Activated CD8-positive, alpha-beta memory T cell treated with anti-CD3 and anti-CD28 coated beads, Interleukin-2, amount 10 ng/mL, durations not matched to agents 7 days and 5 days (primary cell): ENCODE measurements around the gene PCSK4. TPM values are rescaled to one million over a fixed set of nuclear protein-coding genes. Genes with fewer than 3 reads are reported as not detected.

ENCODE experiments used
- ATAC-seq: fragments of 150-1000 bp; cut with Tn5 transposase; one replicate; pipeline ENCODE4 v1.10.0; 2021; ENCODE audit warnings: moderate library complexity
- CTCF ChIA-PET: fragments of 350-600 bp; sonication (Branson Sonifier 250); formaldehyde crosslinking; loops from one replicate; lab custom pipeline; 2021; ENCODE audit warnings: antibody characterized with exemption; lab: Charles Lee
- DNase-seq: peaks from one replicate; pipeline ENCODE4 v3.0.0-alpha.2; 2020
- H3K27ac Mint-ChIP-seq: one replicate; pipeline ENCODE4 v1.8.0; 2021; ENCODE audit warnings: mild to moderate bottlenecking, mixed read lengths
- H3K27me3 Mint-ChIP-seq: one replicate; pipeline ENCODE4 v1.8.0; 2021; ENCODE audit warnings: mixed read lengths
- H3K36me3 Mint-ChIP-seq: one replicate; pipeline ENCODE4 v1.8.0; 2021; ENCODE audit warnings: mild to moderate bottlenecking, mixed read lengths
- H3K4me1 Mint-ChIP-seq: one replicate; pipeline ENCODE4 v1.8.0; 2021; ENCODE audit warnings: mixed read lengths
- H3K4me3 Mint-ChIP-seq: one replicate; pipeline ENCODE4 v1.8.0; 2021; ENCODE audit warnings: mild to moderate bottlenecking, moderate library complexity, mixed read lengths
- H3K9me3 Mint-ChIP-seq: one replicate; pipeline ENCODE4 v1.8.0; 2022; ENCODE audit warnings: low read depth, mixed read lengths
- total RNA-seq, 2 experiments: library from RNA; stranded (reverse); gene quantifications; one replicate each; pipeline ENCODE4 v1.2.3, GENCODE V29; 2021

The PCSK4 gene
- total RNA-seq, 2 experiments from 2014 or later: 1.5 to 4.4 TPM

- no peak overlapping the region for H3K4me3 Mint-ChIP-seq
- DNase-seq (no peak), ATAC-seq (no peak)
- CTCF ChIA-PET: no interaction called here
- no peaks in the 10 kb centered on the region for H3K9me3 Mint-ChIP-seq
- H3K27me3 Mint-ChIP-seq: peaks cover 9% of the 10 kb centered on the region
- no peaks in the 10 kb centered on the region for H3K36me3 Mint-ChIP-seq
- no peak overlapping the region for H3K27ac Mint-ChIP-seq
- peaks cover 3% of the 10 kb centered on the region for H3K4me1 Mint-ChIP-seq
These were observed 5.9 kb upstream of the PCSK4 start for GRCh38 chr19:1495799-1496713.

GRCh38 chr19:1495051-1495798 is 5.1 kb upstream of the PCSK4 start:
- H3K27ac Mint-ChIP-seq: no peak overlapping the region
- no peak overlapping the region for H3K4me3 Mint-ChIP-seq
- peaks cover 9% of the 10 kb centered on the region for H3K27me3 Mint-ChIP-seq
- no peaks in the 10 kb centered on the region for H3K9me3 Mint-ChIP-seq
- DNase-seq (no peak), ATAC-seq (no peak)
- CTCF ChIA-PET: no interaction called here
- peaks cover 7% of the 10 kb centered on the region for H3K4me1 Mint-ChIP-seq
- no peaks in the 10 kb centered on the region for H3K36me3 Mint-ChIP-seq

- H3K27ac Mint-ChIP-seq: no peak overlapping the region
These were observed 4.1 kb upstream of the PCSK4 start for GRCh38 chr19:1494115-1494815.

GRCh38 chr19:1492474-1493006 is 2.4 kb upstream of the PCSK4 start:
- no peak for DNase-seq
- Mint-ChIP-seq H3K4me3 (no peak overlapping the region), H3K27ac (no peak overlapping the region), H3K9me3 (no peaks in the 10 kb centered on the region), H3K4me1 (peaks cover 13% of the 10 kb centered on the region), H3K27me3 (peaks cover 9% of the 10 kb centered on the region), H3K36me3 (no peaks in the 10 kb centered on the region)
- CTCF ChIA-PET: interaction anchor here (1.7 kb wide), 1 partner anchor 38 kb away, joined by 4 read pairs; no protein-coding TSS in a partner anchor
- no peak for ATAC-seq

More at GRCh38 chr19:1494115-1494815, 4.1 kb upstream of the PCSK4 start:
- H3K27me3 Mint-ChIP-seq: peaks cover 9% of the 10 kb centered on the region
- no peaks in the 10 kb centered on the region for H3K9me3 Mint-ChIP-seq
- CTCF ChIA-PET: no interaction called here
- H3K4me1 Mint-ChIP-seq: peaks cover 12% of the 10 kb centered on the region
- DNase-seq (no peak), ATAC-seq (no peak)
- no peaks in the 10 kb centered on the region for H3K36me3 Mint-ChIP-seq
- H3K4me3 Mint-ChIP-seq: no peak overlapping the region

- Mint-ChIP-seq H3K27me3 (peaks cover 9% of the 10 kb centered on the region), H3K9me3 (no peaks in the 10 kb centered on the region), H3K27ac (no peak overlapping the region), H3K36me3 (no peaks in the 10 kb centered on the region), H3K4me1 (peaks cover 13% of the 10 kb centered on the region), H3K4me3 (peak overlapping the region; percentile 51)
- no peak for DNase-seq
- no peak for ATAC-seq
- CTCF ChIA-PET: interaction anchor here (1.0 to 1.7 kb wide), 2 partner anchors 10 to 37 kb away, joined by 4 read pairs; no protein-coding TSS in a partner anchor
These were observed 1.7 kb upstream of the PCSK4 start for GRCh38 chr19:1491849-1492170.

- H3K9me3 Mint-ChIP-seq: no peaks in the 10 kb centered on the region
- no peaks in the 10 kb centered on the region for H3K36me3 Mint-ChIP-seq
- CTCF ChIA-PET: interaction anchor here (0.8 to 2.5 kb wide), 7 partner anchors 9 to 335 kb away, joined by 3 to 8 read pairs (median 4); partner anchors contain the start of gene UQCR11
- peak within 1 kb of the TSS; percentile 75 for H3K4me3 Mint-ChIP-seq
- H3K4me1 Mint-ChIP-seq: peaks cover 13% of the 10 kb centered on the region
- peaks cover 9% of the 10 kb centered on the region for H3K27me3 Mint-ChIP-seq
- H3K27ac Mint-ChIP-seq: peak within 1 kb of the TSS; percentile 75
- DNase-seq (no peak), ATAC-seq (no peak)
These were observed 1.1 kb upstream of the PCSK4 start, which contains the start of gene REEP6 for GRCh38 chr19:1491114-1491848. REEP6 (plus strand) TSS chr19:1491181; CDS start chr19:1491270, 89 bp downstream.

- H3K4me1 Mint-ChIP-seq: peaks cover 13% of the 10 kb centered on the region
- peaks cover 9% of the 10 kb centered on the region for H3K27me3 Mint-ChIP-seq
- CTCF ChIA-PET: interaction anchor here (1.3 to 2.5 kb wide), 3 partner anchors 10 to 57 kb away, joined by 3 to 8 read pairs (median 3); no protein-coding TSS in a partner anchor
- peak overlapping the region; percentile 19 for H3K27ac Mint-ChIP-seq
- H3K9me3 Mint-ChIP-seq: no peaks in the 10 kb centered on the region
- no peaks in the 10 kb centered on the region for H3K36me3 Mint-ChIP-seq
- H3K4me3 Mint-ChIP-seq: peak overlapping the region; percentile 54
- no peak for DNase-seq
- ATAC-seq: no peak
These were observed 463 bp downstream of the PCSK4 start for GRCh38 chr19:1489463-1490310.

GRCh38 chr19:1488282-1488601 is 1.9 kb downstream of the PCSK4 start:
- H3K27me3 Mint-ChIP-seq: peaks cover 9% of the 10 kb centered on the region
- no peak for ATAC-seq
- H3K9me3 Mint-ChIP-seq: no peaks in the 10 kb centered on the region
- H3K27ac Mint-ChIP-seq: no peak overlapping the region
- DNase-seq: no peak
- H3K4me1 Mint-ChIP-seq: peaks cover 13% of the 10 kb centered on the region
- CTCF ChIA-PET: no interaction called here
- H3K36me3 Mint-ChIP-seq: no peaks in the 10 kb centered on the region
- no peak overlapping the region for H3K4me3 Mint-ChIP-seq

- ATAC-seq (no peak), DNase-seq (no peak)
- CTCF ChIA-PET: no interaction called here
- peaks cover 9% of the 10 kb centered on the region for H3K27me3 Mint-ChIP-seq
- no peak overlapping the region for H3K4me3 Mint-ChIP-seq
- no peaks in the 10 kb centered on the region for H3K9me3 Mint-ChIP-seq
- H3K36me3 Mint-ChIP-seq: no peaks in the 10 kb centered on the region
- no peak overlapping the region for H3K27ac Mint-ChIP-seq
- H3K4me1 Mint-ChIP-seq: peaks cover 13% of the 10 kb centered on the region
These were observed 2.4 kb downstream of the PCSK4 start for GRCh38 chr19:1487576-1488281.

- H3K27me3 Mint-ChIP-seq: peaks cover 5% of the 10 kb centered on the region
- ATAC-seq (no peak), DNase-seq (no peak)
- no peaks in the 10 kb centered on the region for H3K36me3 Mint-ChIP-seq
- H3K4me1 Mint-ChIP-seq: peaks cover 13% of the 10 kb centered on the region
- H3K27ac Mint-ChIP-seq: no peak overlapping the region
- no peak overlapping the region for H3K4me3 Mint-ChIP-seq
- CTCF ChIA-PET: no interaction called here
- H3K9me3 Mint-ChIP-seq: no peaks in the 10 kb centered on the region
These were observed 3.2 kb downstream of the PCSK4 start for GRCh38 chr19:1486720-1487575.

GRCh38 chr19:1483979-1484428 is 6.1 kb downstream of the PCSK4 start:
- Mint-ChIP-seq H3K4me1 (peaks cover 6% of the 10 kb centered on the region), H3K9me3 (no peaks in the 10 kb centered on the region), H3K4me3 (no peak overlapping the region), H3K27ac (no peak overlapping the region), H3K27me3 (no peaks in the 10 kb centered on the region), H3K36me3 (peaks cover 1% of the 10 kb centered on the region)
- DNase-seq: no peak
- ATAC-seq: no peak
- CTCF ChIA-PET: no interaction called here
